ENCODE results near the gene DLX3.

DLX3 gene

DNA sequence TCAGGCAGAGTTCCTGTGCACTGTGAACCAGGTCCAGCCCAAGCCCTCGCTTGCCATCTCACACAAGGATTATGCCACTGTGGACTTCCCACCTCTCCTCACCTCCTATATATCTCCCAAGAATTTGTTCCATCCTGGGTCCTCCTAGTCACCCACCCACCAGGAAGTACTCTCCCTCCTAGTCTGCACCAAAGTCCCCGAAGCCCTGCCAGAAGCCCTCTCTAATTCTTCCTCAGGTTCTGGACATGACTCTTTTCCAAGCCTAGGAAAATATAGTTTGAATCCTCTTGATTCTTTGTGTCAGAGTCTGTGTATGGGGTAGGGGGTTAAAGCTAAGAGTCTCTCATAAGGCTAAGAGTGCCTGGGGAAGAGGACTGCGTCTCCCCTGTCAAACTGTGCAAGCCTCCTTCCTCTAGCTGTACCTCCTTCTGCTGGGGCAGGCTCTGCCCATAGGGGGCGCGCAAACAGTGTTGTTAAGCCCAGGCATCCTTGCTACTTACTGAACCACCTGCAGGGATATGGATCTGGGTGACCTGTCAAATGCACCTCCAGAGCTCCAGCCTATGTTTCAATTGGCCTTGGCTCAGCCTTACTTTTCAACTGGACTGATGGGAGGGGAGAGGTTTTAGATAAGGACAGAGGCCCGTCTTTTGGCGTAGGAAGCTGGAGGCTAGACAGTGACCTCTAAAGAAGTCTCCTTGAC, 42.7 kb downstream of the DLX3 start:
- DNase-seq, result peak; percentile 24 to 82 (median 66)

GRCh38 chr17:49951362-49952082, 43.5 kb downstream of the DLX3 start:
- no peak for DNase-seq

DNA sequence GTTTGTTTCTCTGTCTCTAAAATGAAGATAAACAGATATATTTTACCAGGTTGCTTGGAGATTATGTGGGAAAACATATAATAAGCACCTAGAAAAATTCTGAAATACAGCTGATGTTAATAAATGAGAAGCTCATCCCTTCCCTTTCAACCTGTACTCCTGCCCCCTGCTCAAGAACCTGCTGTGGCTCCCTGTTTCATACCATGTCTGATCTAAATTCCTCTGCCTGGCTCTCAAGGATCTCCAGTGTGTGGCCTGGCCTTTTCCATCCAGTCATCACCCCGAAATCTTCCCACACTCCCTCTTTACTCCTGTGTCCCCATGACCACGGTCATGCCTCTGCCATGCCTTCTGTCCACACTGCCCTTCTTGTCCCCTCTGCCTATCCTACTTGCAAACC, 45.4 kb downstream of the DLX3 start:
- no peak for DNase-seq

DNA sequence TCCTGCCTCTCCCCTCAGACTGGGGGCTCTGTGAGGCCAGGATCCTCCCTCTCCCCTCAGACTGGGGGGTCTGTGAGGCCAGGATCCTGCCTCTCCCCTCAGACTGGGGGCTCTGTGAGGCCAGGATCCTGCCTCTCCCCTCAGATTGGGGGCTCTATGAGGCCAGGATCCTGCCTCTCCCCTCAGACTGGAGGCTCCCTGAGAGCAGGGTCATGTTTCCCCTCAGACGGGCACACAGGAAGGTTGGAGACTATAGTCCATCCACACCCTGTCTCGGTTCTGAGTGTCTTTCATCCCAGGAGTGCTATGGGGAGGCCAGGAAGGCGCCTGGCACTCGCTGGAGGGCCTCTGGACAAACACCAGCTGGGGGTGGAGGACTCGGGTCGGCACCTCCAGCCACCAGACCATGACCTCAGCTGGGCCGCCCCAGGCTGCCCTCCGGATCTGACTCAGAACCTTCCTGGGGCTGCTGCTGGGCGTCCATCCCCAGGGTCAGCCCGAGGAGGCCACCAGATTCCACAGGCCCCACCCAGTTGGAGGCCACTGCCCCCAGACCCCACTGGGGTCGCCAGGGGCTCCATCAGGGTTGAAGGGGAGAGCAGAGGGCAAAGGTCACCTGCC, 48.0 kb downstream of the DLX3 start:
- DNase-seq, result no peak

DNA sequence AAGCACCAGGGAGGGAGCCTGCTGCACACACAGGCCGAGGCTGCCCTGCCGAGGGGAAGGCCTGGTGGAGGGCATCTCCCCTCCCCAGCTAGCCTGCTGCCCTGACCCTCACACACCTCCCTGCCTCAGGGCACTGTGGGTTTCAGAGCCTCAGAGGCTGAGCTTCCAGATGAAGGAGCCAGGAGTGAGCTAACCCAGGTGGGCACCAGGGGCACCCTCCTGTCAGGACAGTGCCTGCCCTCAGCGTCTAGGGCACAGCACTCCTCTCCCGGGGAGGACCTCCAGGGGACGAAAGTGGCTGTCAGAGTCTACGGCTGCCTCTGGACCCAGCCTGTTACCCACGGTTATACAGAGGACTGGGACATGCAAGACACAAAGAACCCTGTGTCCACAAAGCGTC, 48.8 kb downstream of the DLX3 start:
- no peak for DNase-seq

- no peak for DNase-seq
Measured at GRCh38 chr17:49944273-49944870, 50.7 kb downstream of the DLX3 start.

GRCh38 chr17:49942947-49943346, 52.1 kb downstream of the DLX3 start:
- no peak for DNase-seq

GRCh38 chr17:49941427-49941826, 53.6 kb downstream of the DLX3 start:
- DNase-seq, result no peak

Data from activated naive CD4-positive, alpha-beta T cell (primary cell).